Chondrocyte (in vitro differentiated cells): Measurements from ENCODE around the gene MYO1A. TPM values are rescaled to one million over a fixed set of nuclear protein-coding genes. Genes with fewer than 3 reads are reported as not detected.
"Not testable (repeated sequence)": the region's sequence is repeated elsewhere in the genome, so short reads cannot be mapped to it uniquely, and the experiment has no call there.

Experiments
- DNase-seq: peaks from one replicate; pipeline ENCODE4 v3.0.0; 2021; ENCODE audit warnings: mixed read lengths, low spot score
- H3K27ac Mint-ChIP-seq: one replicate; pipeline ENCODE4 v1.8.0; 2021; ENCODE audit warnings: mild to moderate bottlenecking, moderate library complexity, mixed read lengths; ENCODE audit not compliant: unreplicated experiment
- H3K27me3 Mint-ChIP-seq: 2 replicates; pipeline ENCODE4 v1.8.0; 2021; ENCODE audit warnings: low read depth, mixed read lengths
- H3K36me3 Mint-ChIP-seq: 2 replicates; pipeline ENCODE4 v1.8.0; 2021; ENCODE audit warnings: low read depth, mixed read lengths
- H3K4me1 Mint-ChIP-seq: 2 replicates; pipeline ENCODE4 v1.8.0; 2021; ENCODE audit warnings: low read depth, mild to moderate bottlenecking, mixed read lengths
- H3K4me3 Mint-ChIP-seq: one replicate; pipeline ENCODE4 v1.8.0; 2021; ENCODE audit warnings: mild to moderate bottlenecking, moderate library complexity, mixed read lengths; ENCODE audit not compliant: unreplicated experiment
- H3K9me3 Mint-ChIP-seq: 2 replicates; pipeline ENCODE4 v1.8.0; 2021; ENCODE audit warnings: low read depth, mixed read lengths
- total RNA-seq: library from RNA; stranded (reverse); gene quantifications from 3 replicates; pipeline ENCODE4 v1.2.1, GENCODE V29; 2021
- TF ChIP-seq, protein P1 (sequence below): fragments of 200-600 bp; sonication (generic); IDR thresholded peaks from 2 replicates; pipeline ENCODE4 v1.5.0; 2021; ENCODE audit warnings: antibody characterized with exemption, mild to moderate bottlenecking, moderate library complexity

Gene MYO1A
- total RNA-seq, 1 donor from 2014 or later, result not detected

GRCh38 chr12:57057067-57057751, 7.3 kb upstream of the MYO1A start:
- no peaks in the 10 kb centered on the region for H3K4me1 Mint-ChIP-seq
- DNase-seq, result no peak
- H3K4me3 Mint-ChIP-seq, result no peak overlapping the region
- H3K27ac Mint-ChIP-seq, result no peak overlapping the region
- H3K36me3 Mint-ChIP-seq, result peaks cover 11% of the 10 kb centered on the region
- H3K9me3 Mint-ChIP-seq, result peaks cover 4% of the 10 kb centered on the region
- TF ChIP-seq, protein P1, sequence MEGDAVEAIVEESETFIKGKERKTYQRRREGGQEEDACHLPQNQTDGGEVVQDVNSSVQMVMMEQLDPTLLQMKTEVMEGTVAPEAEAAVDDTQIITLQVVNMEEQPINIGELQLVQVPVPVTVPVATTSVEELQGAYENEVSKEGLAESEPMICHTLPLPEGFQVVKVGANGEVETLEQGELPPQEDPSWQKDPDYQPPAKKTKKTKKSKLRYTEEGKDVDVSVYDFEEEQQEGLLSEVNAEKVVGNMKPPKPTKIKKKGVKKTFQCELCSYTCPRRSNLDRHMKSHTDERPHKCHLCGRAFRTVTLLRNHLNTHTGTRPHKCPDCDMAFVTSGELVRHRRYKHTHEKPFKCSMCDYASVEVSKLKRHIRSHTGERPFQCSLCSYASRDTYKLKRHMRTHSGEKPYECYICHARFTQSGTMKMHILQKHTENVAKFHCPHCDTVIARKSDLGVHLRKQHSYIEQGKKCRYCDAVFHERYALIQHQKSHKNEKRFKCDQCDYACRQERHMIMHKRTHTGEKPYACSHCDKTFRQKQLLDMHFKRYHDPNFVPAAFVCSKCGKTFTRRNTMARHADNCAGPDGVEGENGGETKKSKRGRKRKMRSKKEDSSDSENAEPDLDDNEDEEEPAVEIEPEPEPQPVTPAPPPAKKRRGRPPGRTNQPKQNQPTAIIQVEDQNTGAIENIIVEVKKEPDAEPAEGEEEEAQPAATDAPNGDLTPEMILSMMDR, result no peak
- no peaks in the 10 kb centered on the region for H3K27me3 Mint-ChIP-seq

GRCh38 chr12:57055824-57056223, 5.9 kb upstream of the MYO1A start:
- Mint-ChIP-seq H3K27me3 (peaks cover 4% of the 10 kb centered on the region), H3K4me3 (no peak overlapping the region), H3K27ac (no peak overlapping the region), H3K4me1 (no peaks in the 10 kb centered on the region), H3K36me3 (peaks cover 11% of the 10 kb centered on the region), H3K9me3 (peaks cover 4% of the 10 kb centered on the region)
- no peak for DNase-seq
- TF ChIP-seq, protein P1, result no peak

DNA sequence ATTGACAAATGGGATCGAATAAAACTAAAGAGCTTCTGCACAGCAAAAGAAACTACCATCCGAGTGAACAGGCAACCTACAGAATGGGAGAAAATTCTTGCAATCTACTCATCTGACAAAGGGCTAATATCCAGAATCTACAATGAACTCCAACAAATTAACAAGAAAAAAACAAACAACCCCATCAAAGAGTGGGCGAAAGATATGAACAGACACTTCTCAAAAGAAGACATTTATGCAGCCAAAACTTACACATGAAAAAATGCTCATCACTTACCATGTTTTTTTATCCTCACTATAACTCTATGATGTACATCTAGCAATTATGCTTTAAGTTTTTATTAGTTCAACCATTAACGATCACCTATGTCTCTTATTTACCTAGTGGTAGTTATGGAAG, 4.0 kb upstream of the MYO1A start:
- DNase-seq, H3K9me3 Mint-ChIP-seq, H3K4me3 Mint-ChIP-seq, H3K27me3 Mint-ChIP-seq, H3K27ac Mint-ChIP-seq, H3K4me1 Mint-ChIP-seq: not testable (repeated sequence)
- H3K36me3 Mint-ChIP-seq, result peaks cover 11% of the 10 kb centered on the region

GRCh38 chr12:57053146-57053545, 3.2 kb upstream of the MYO1A start:
- not testable (repeated sequence) for H3K9me3 Mint-ChIP-seq, H3K36me3 Mint-ChIP-seq, H3K4me1 Mint-ChIP-seq, DNase-seq, H3K4me3 Mint-ChIP-seq, H3K27ac Mint-ChIP-seq, H3K27me3 Mint-ChIP-seq

DNA sequence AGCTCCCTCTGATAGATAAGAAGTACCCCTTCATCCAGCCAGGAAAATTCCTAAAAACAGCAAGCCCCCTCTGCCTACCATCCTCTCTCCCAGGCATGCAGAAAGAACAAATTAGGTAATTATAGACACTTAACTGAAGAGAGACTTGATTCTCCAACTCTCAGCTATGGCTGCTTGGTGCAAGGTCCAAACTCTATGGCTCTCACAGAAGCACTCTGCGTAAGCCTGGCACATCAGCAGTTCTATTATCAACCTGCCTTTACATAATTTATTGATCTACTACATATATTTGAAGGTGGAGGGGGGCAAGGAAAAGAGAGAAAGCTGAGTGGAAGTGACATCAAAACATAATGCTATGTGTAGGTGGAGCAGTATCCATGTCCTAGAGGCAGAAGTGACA, 1.1 kb upstream of the MYO1A start:
- Mint-ChIP-seq H3K9me3 (peaks cover 4% of the 10 kb centered on the region), H3K27ac (no peak overlapping the region), H3K36me3 (no peaks in the 10 kb centered on the region), H3K4me1 (no peaks in the 10 kb centered on the region), H3K4me3 (no peak overlapping the region), H3K27me3 (peaks cover 20% of the 10 kb centered on the region)
- DNase-seq, result no peak
- TF ChIP-seq, protein P1, result no peak

DNA sequence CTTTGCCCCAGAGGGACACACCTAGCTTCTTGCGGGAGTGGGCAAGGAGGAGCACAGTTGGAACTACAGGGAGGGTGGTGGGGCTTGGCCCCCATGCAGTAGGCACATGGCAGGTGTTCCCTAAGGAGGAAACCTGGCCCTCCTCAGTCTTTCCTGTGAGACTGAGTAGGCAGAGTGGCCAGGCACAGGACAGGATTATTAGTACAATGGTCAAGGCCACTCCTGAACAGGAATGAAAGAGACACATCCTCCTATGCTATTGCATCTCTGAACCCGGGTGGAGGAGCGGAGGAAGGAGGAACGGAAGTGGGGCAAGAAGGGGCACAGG, 846 bp downstream of the MYO1A start:
- DNase-seq, result no peak
- H3K4me3 Mint-ChIP-seq, result no peak overlapping the region
- peaks cover 32% of the 10 kb centered on the region for H3K27me3 Mint-ChIP-seq
- no peaks in the 10 kb centered on the region for H3K4me1 Mint-ChIP-seq
- no peak overlapping the region for H3K27ac Mint-ChIP-seq
- peaks cover 3% of the 10 kb centered on the region for H3K9me3 Mint-ChIP-seq
- TF ChIP-seq, protein P1, result no peak
- no peaks in the 10 kb centered on the region for H3K36me3 Mint-ChIP-seq
